Right lobe of liver (tissue), 4 donors: ENCODE data around the gene CFC1.
"Not testable (repeated sequence)": the region's sequence is repeated elsewhere in the genome, so short reads cannot be mapped to it uniquely, and the experiment has no call there.

Source experiments
- POLR2A ChIP-seq: fragments of 450-650 bp; IDR thresholded peaks from one replicate; pipeline ENCODE4 v1.6.1; 2017; ENCODE audit warnings: antibody characterized with exemption, mild to moderate bottlenecking
- TF ChIP-seq, protein P1 (sequence below), 4 donors: fragments of 200-600 bp in 3 of 4; fragments of 450-650 bp in 1 of 4; IDR thresholded peaks; one replicate each; pipeline versions ENCODE4 v1.5.1 to v1.8.0; 2016 to 2022; ENCODE audit warnings: antibody characterized with exemption in 4 of 4, mild to moderate bottlenecking in 2 of 4
- donor health status: DM: no; HTN: no; CAD: no.
- donor health status: DM: no; HTN: no; CAD: no.
- donor health status: DM: no; HTN: yes; CAD: no.

DNA sequence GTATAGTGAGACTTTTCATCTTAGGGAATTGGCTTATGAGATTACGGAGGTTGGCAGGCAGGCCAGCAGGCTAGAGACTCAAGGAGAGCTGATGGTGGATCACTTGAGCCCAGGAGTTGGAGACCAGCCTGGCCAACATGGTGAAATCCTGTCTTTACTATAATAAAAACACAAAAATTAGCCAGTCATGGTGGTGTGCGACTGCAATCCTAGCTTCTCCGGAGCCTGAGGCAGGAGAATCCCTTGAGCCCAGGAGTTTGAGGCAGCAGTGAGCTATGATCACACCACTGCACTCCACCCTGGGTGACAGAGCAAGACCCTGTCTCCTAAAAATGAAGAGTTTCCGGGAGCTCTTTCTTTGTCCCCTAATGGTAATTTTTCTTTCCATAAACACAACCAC, 14.6 kb downstream of the CFC1 start:
- TF ChIP-seq POLR2A = not testable (repeated sequence)
- TF ChIP-seq, protein P1, sequence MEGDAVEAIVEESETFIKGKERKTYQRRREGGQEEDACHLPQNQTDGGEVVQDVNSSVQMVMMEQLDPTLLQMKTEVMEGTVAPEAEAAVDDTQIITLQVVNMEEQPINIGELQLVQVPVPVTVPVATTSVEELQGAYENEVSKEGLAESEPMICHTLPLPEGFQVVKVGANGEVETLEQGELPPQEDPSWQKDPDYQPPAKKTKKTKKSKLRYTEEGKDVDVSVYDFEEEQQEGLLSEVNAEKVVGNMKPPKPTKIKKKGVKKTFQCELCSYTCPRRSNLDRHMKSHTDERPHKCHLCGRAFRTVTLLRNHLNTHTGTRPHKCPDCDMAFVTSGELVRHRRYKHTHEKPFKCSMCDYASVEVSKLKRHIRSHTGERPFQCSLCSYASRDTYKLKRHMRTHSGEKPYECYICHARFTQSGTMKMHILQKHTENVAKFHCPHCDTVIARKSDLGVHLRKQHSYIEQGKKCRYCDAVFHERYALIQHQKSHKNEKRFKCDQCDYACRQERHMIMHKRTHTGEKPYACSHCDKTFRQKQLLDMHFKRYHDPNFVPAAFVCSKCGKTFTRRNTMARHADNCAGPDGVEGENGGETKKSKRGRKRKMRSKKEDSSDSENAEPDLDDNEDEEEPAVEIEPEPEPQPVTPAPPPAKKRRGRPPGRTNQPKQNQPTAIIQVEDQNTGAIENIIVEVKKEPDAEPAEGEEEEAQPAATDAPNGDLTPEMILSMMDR (IDR thresholded peaks at IDR 0.05) = not testable (repeated sequence)
